ENCODE measurements around the gene URI1. TPM values are rescaled to one million over a fixed set of nuclear protein-coding genes. Genes with fewer than 3 reads are reported as not detected.

The URI1 gene
- total RNA-seq, 1 donor = 86.1 TPM

DNA sequence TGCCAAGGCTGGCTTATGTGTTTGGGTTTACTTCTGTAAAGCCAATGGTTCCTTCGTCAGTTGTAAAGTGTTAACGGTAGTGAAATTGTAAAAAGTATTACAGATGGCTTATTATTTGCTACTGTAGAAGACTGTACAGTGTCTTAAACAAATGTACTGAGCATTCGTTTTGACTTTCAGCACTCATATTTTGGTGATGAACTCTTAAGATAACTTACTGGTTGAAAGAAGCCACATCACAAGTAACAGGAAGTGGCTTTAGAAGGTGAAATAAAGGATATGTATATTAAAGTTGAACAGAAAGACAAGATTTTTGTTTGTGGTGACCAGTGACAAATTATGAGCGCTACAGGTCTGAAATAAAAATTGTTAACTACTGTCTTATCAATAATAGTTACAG, 64.2 kb downstream of the URI1 start:
- H3K79me2 ChIP-seq (ENCODE audit: insufficient read depth, low read length) = peaks cover 28% of the 10 kb centered on the region
- H3K4me2 ChIP-seq (ENCODE audit: insufficient read depth, low read length) = no peak overlapping the region
- no peaks in the 10 kb centered on the region for H3K27me3 ChIP-seq (ENCODE audit: insufficient read depth, low read length)
- peaks cover 3% of the 10 kb centered on the region for H4K20me1 ChIP-seq (ENCODE audit: insufficient read depth, low read length)
- no peak overlapping the region for H3K27ac ChIP-seq (ENCODE audit: low read depth, low read length)
- H3K4me1 ChIP-seq (ENCODE audit: insufficient read depth, low read length) = no peaks in the 10 kb centered on the region
- no peak overlapping the region for H3K4me3 ChIP-seq (ENCODE audit: insufficient read depth, low read length)
- peaks cover 21% of the 10 kb centered on the region for H3K36me3 ChIP-seq (ENCODE audit: insufficient read depth, low read length)
- TF ChIP-seq, protein P1, sequence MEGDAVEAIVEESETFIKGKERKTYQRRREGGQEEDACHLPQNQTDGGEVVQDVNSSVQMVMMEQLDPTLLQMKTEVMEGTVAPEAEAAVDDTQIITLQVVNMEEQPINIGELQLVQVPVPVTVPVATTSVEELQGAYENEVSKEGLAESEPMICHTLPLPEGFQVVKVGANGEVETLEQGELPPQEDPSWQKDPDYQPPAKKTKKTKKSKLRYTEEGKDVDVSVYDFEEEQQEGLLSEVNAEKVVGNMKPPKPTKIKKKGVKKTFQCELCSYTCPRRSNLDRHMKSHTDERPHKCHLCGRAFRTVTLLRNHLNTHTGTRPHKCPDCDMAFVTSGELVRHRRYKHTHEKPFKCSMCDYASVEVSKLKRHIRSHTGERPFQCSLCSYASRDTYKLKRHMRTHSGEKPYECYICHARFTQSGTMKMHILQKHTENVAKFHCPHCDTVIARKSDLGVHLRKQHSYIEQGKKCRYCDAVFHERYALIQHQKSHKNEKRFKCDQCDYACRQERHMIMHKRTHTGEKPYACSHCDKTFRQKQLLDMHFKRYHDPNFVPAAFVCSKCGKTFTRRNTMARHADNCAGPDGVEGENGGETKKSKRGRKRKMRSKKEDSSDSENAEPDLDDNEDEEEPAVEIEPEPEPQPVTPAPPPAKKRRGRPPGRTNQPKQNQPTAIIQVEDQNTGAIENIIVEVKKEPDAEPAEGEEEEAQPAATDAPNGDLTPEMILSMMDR (IDR thresholded peaks at IDR 0.05; ENCODE audit: extremely low read depth, low read depth, low read length) = no peak
- H2AFZ ChIP-seq (ENCODE audit: low read length) = no peak overlapping the region
- no peak for DNase-seq (ENCODE audit: insufficient read length, low spot score, missing footprints)
- H3K9me3 ChIP-seq (ENCODE audit: low read depth, low read length) = no peaks in the 10 kb centered on the region

DNA sequence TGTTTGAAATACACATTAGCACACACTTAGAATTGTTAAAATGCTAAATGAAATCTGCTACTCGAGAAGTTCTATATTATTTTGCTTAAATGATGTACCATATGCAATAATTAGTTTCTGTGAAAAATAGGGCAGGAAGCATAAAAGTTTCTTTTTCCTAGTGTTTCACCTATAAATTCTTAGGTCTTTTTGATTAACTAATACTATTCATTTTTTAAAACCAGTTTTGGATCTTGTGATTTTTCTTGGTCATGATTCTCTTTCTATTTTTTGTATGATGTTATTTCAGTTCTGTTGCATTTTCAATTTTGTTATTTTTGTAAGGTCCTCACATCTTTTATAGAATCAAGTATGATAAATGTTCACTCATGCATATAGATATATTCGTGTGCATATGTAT, 66.1 kb downstream of the URI1 start:
- Histone ChIP-seq H3K4me2 (ENCODE audit: insufficient read depth, low read length) (no peak overlapping the region), H2AFZ (ENCODE audit: low read length) (no peak overlapping the region), H3K27ac (ENCODE audit: low read depth, low read length) (no peak overlapping the region), H3K79me2 (ENCODE audit: insufficient read depth, low read length) (peaks cover 16% of the 10 kb centered on the region), H3K27me3 (ENCODE audit: insufficient read depth, low read length) (no peaks in the 10 kb centered on the region), H3K4me3 (ENCODE audit: insufficient read depth, low read length) (no peak overlapping the region), H3K36me3 (ENCODE audit: insufficient read depth, low read length) (peaks cover 21% of the 10 kb centered on the region), H3K9me3 (ENCODE audit: low read depth, low read length) (no peaks in the 10 kb centered on the region), H4K20me1 (ENCODE audit: insufficient read depth, low read length) (peaks cover 3% of the 10 kb centered on the region), H3K4me1 (ENCODE audit: insufficient read depth, low read length) (no peaks in the 10 kb centered on the region)
- TF ChIP-seq, protein P1 (IDR thresholded peaks at IDR 0.05; ENCODE audit: extremely low read depth, low read depth, low read length) = no peak
- no peak for DNase-seq (ENCODE audit: insufficient read length, low spot score, missing footprints)

DNA sequence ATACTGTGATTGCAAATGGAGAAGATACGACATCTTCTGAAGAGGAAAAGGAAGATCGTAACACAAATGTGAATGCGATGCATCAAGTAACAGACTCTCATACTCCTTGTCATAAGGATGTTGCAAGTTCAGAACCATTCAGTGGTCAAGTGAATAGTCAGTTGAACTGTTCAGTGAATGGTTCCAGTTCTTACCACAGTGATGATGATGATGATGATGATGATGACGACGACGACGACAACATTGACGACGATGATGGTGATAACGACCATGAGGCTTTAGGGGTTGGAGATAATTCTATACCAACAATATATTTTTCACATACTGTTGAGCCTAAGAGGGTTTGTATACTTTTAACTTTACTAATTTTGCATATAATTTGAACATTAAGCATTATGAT, 67.0 kb downstream of the URI1 start:
- no peak overlapping the region for H2AFZ ChIP-seq (ENCODE audit: low read length)
- H3K36me3 ChIP-seq (ENCODE audit: insufficient read depth, low read length) = peaks cover 21% of the 10 kb centered on the region
- no peaks in the 10 kb centered on the region for H3K27me3 ChIP-seq (ENCODE audit: insufficient read depth, low read length)
- no peak overlapping the region for H3K4me3 ChIP-seq (ENCODE audit: insufficient read depth, low read length)
- H3K79me2 ChIP-seq (ENCODE audit: insufficient read depth, low read length) = peaks cover 9% of the 10 kb centered on the region
- DNase-seq (ENCODE audit: insufficient read length, low spot score, missing footprints) = no peak
- no peaks in the 10 kb centered on the region for H3K4me1 ChIP-seq (ENCODE audit: insufficient read depth, low read length)
- TF ChIP-seq, protein P1 (IDR thresholded peaks at IDR 0.05; ENCODE audit: extremely low read depth, low read depth, low read length) = no peak
- H3K27ac ChIP-seq (ENCODE audit: low read depth, low read length) = no peak overlapping the region
- no peaks in the 10 kb centered on the region for H3K9me3 ChIP-seq (ENCODE audit: low read depth, low read length)
- H3K4me2 ChIP-seq (ENCODE audit: insufficient read depth, low read length) = no peak overlapping the region
- peaks cover 3% of the 10 kb centered on the region for H4K20me1 ChIP-seq (ENCODE audit: insufficient read depth, low read length)

DNA sequence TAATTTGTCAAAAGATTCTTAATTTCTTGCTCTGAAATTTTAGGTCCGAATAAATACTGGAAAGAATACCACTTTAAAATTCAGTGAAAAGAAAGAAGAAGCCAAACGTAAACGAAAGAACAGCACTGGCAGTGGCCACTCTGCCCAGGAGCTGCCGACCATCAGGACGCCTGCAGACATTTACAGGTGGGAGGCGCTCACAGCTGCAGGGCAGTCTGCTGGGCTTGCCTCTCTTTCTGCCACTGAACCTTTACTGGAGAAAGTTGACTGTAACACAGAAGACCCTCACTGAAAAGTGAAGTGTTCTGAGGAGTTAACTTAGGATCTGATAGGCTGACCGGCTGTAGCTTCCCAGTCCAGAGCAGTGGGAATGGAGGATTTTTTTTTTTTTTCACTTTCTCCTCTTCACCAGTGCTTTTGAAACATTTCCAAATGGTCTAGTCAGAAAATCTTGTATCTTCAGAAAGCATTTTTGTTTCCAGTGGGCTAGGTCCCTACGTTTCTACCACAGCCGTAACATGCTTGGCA, 69.1 kb downstream of the URI1 start:
- Histone ChIP-seq H3K4me2 (ENCODE audit: insufficient read depth, low read length) (peak overlapping the region; percentile 44), H3K4me3 (ENCODE audit: insufficient read depth, low read length) (no peak overlapping the region), H3K27me3 (ENCODE audit: insufficient read depth, low read length) (no peaks in the 10 kb centered on the region), H3K4me1 (ENCODE audit: insufficient read depth, low read length) (no peaks in the 10 kb centered on the region), H3K27ac (ENCODE audit: low read depth, low read length) (no peak overlapping the region), H3K79me2 (ENCODE audit: insufficient read depth, low read length) (peaks cover 3% of the 10 kb centered on the region), H2AFZ (ENCODE audit: low read length) (no peak overlapping the region), H3K9me3 (ENCODE audit: low read depth, low read length) (no peaks in the 10 kb centered on the region), H3K36me3 (ENCODE audit: insufficient read depth, low read length) (peaks cover 33% of the 10 kb centered on the region), H4K20me1 (ENCODE audit: insufficient read depth, low read length) (peaks cover 3% of the 10 kb centered on the region)
- no peak for DNase-seq (ENCODE audit: insufficient read length, low spot score, missing footprints)
- TF ChIP-seq, protein P1 (IDR thresholded peaks at IDR 0.05; ENCODE audit: extremely low read depth, low read depth, low read length) = no peak
